Measurements from ENCODE around the gene ZKSCAN5. TPM values are rescaled to one million over a fixed set of nuclear protein-coding genes. Genes with fewer than 3 reads are reported as not detected.

Gene ZKSCAN5
- total and polyA plus RNA-seq, 2 of the 8 experiments (the other 6 are each of a cell fraction or from before 2014, with no cell fraction given) = 5.3 to 13.5 TPM

- H2BK5ac ChIP-seq (ENCODE audit: low read depth, low read length) = peak overlapping the region; percentile 96; the same call in 1 of the 2 replicates
- ChIA-PET POLR2A (ENCODE audit: partially characterized antibody) (interaction anchor here (0.9 to 3.2 kb wide), 12 partner anchors 10 to 96 kb away, joined by 3 to 26 read pairs (median 7); partner anchors contain the start of genes ATP5MF, BUD31, FAM200A and PDAP1), CTCF (ENCODE audit: partially characterized antibody) (interaction anchor here (0.8 to 1.2 kb wide), 3 partner anchors 13 to 111 kb away, joined by 3 to 4 read pairs (median 3); no protein-coding TSS in a partner anchor)
- H3K4me1 ChIP-seq (replicated peaks in 1 of 4; ENCODE audit: control insufficient read depth in 3 of 4, insufficient read depth in 4 of 4, low read length in 3 of 4) = peaks cover 0 to 7% (median 4%) of the 10 kb centered on the region in 4 experiments; a peak in 5 of 7 replicates
- H2AK5ac ChIP-seq (ENCODE audit: low read depth, low read length) = no peak overlapping the region
- no peak for DNase-seq (ENCODE audit: low read depth in 1 of 2, low spot score in 2 of 2)
- H3K4me3 ChIP-seq (ENCODE audit: extremely low read depth in 1 of 4, insufficient read depth in 2 of 4, low read depth in 3 of 4, low read length in 4 of 4) = peak overlapping the region; percentile 89 to 97 (median 94)
- no peaks in the 10 kb centered on the region for H4K20me1 ChIP-seq (replicated peaks in 1 of 2; ENCODE audit: control insufficient read depth in 1 of 2, insufficient read depth in 2 of 2, low read length in 2 of 2)
- H2AFZ ChIP-seq (ENCODE audit: low read length) = no peak overlapping the region
- H3K23ac ChIP-seq (ENCODE audit: insufficient read length) = no peak overlapping the region
- peaks cover 2% of the 10 kb centered on the region; the same call in 1 of the 2 replicates for H3K23me2 ChIP-seq (ENCODE audit: low read depth, low read length)
- peak overlapping the region; percentile 62 to 75 for H3K4me2 ChIP-seq (ENCODE audit: insufficient read depth in 1 of 2, low read depth in 2 of 2, low read length in 2 of 2)
- H3K79me2 ChIP-seq (ENCODE audit: control insufficient read depth in 1 of 2, insufficient read depth in 2 of 2, low read length in 2 of 2) = peaks cover 0 to 29% of the 10 kb centered on the region in 2 experiments; a peak in 3 of 4 replicates
- TF ChIP-seq PHF8 (conservative IDR thresholded peaks at IDR 0.05; ENCODE audit: low read depth, low read length) (peak; percentile 65), POLR2A (IDR thresholded peaks at IDR 0.05; ENCODE audit: control extremely low read depth in 1 of 2, low read depth in 2 of 2, low read length in 2 of 2) (peak in 1 of 2 experiments; percentile 5; a peak in 1 of 3 replicates), SP1 (IDR thresholded peaks at IDR 0.05; ENCODE audit: low read depth, low read length) (no peak)
- H2BK120ac ChIP-seq (replicated peaks; ENCODE audit: low read depth, low read length) = no peak overlapping the region
- no peaks in the 10 kb centered on the region for H3K27me3 ChIP-seq (replicated peaks in 1 of 4; ENCODE audit: control insufficient read depth in 3 of 4, extremely low read depth in 1 of 4, insufficient read depth in 3 of 4, low read length in 3 of 4)
- H3K9ac ChIP-seq (replicated peaks in 1 of 4; ENCODE audit: extremely low read depth in 1 of 4, low read depth in 3 of 4, low read length in 3 of 4) = peak overlapping the region; percentile 60 to 82 (median 80); a peak in 6 of 7 replicates
- H2BK20ac ChIP-seq (ENCODE audit: low read length) = no peak overlapping the region
- no peak overlapping the region for H3K14ac ChIP-seq (ENCODE audit: insufficient read length)
- H3K18ac ChIP-seq (ENCODE audit: extremely low read depth, low read length) = no peak overlapping the region
- H2BK15ac ChIP-seq (ENCODE audit: low read length) = no peak overlapping the region
- H4K91ac ChIP-seq (replicated peaks; ENCODE audit: insufficient read length, low read length) = no peak overlapping the region
- FAIRE-seq = no peak
- no peak overlapping the region for H2BK12ac ChIP-seq (ENCODE audit: low read depth, low read length)
- no peaks in the 10 kb centered on the region for H3K9me3 ChIP-seq (ENCODE audit: insufficient read depth in 2 of 2, low read depth in 1 of 2, low read length in 1 of 2)
- WGBS, 2 experiments (ENCODE audit: extremely low coverage in 1 of 2, insufficient coverage in 1 of 2, insufficient read length in 1 of 2, insufficient replicate concordance in 2 of 2, low coverage in 1 of 2, low lambda C conversion rate in 2 of 2, missing lambda C conversion rate in 1 of 2) = 8% methylated on average over 11 of the region's 11 CpGs; no CpG with 5 or more reads in 1 of the 2 experiments
- peak overlapping the region; percentile 44 for H4K5ac ChIP-seq (ENCODE audit: insufficient read length, low read depth, low read length)
- no peak overlapping the region for H3K4ac ChIP-seq (replicated peaks; ENCODE audit: insufficient read length, low read depth, low read length)
- no peak overlapping the region for H3K56ac ChIP-seq (replicated peaks; ENCODE audit: insufficient read length, low read depth, low read length)
- H4K8ac ChIP-seq (ENCODE audit: extremely low read depth, insufficient read depth, low read length) = no peak overlapping the region
- no peak overlapping the region; the same call in 1 of the 2 replicates for H3K27ac ChIP-seq (ENCODE audit: low read depth, low read length)
- H3K79me1 ChIP-seq (ENCODE audit: low read depth, low read length) = no peaks in the 10 kb centered on the region
- no peaks in the 10 kb centered on the region; a peak in 1 of 8 replicates for H3K36me3 ChIP-seq (ENCODE audit: control insufficient read depth in 2 of 4, insufficient read depth in 4 of 4, low read length in 3 of 4)
Measured at GRCh38 chr7:99505324-99505662, 831 bp downstream of the ZKSCAN5 start.
